Calu3 (cell line): ENCODE data around the gene NT5DC4. TPM values are rescaled to one million over a fixed set of nuclear protein-coding genes. Genes with fewer than 3 reads are reported as not detected.

Experiments used
- BruUV-seq: library from RNA; stranded (reverse); fragments of 400-500 nt; replicated peaks from 2 replicates; lab custom pipeline; 2021; lab: Mats Ljungman, UMichigan
- CTCF ChIA-PET: fragments of 300-600 bp; sonication (Branson Sonifier 250); formaldehyde crosslinking; loops from one replicate; lab custom pipeline; 2022; ENCODE audit warnings: antibody characterized with exemption; lab: Charles Lee
- DNase-seq: peaks from one replicate; pipeline ENCODE4 v3.0.0; 2022
- H3K27ac Mint-ChIP-seq: one replicate; pipeline ENCODE4 v1.8.0; 2022; ENCODE audit warnings: mixed read lengths; ENCODE audit not compliant: unreplicated experiment
- H3K27me3 Mint-ChIP-seq: one replicate; pipeline ENCODE4 v1.8.0; 2022; ENCODE audit warnings: mixed read lengths; ENCODE audit not compliant: unreplicated experiment
- H3K36me3 Mint-ChIP-seq: one replicate; pipeline ENCODE4 v1.8.0; 2022; ENCODE audit warnings: mild to moderate bottlenecking, moderate library complexity, mixed read lengths; ENCODE audit not compliant: insufficient read depth, unreplicated experiment
- H3K4me1 Mint-ChIP-seq: one replicate; pipeline ENCODE4 v1.8.0; 2022; ENCODE audit warnings: mild to moderate bottlenecking, low read depth, mixed read lengths; ENCODE audit not compliant: unreplicated experiment
- H3K4me3 Mint-ChIP-seq: one replicate; pipeline ENCODE4 v1.8.0; 2022; ENCODE audit warnings: mild to moderate bottlenecking, low read depth, moderate library complexity, mixed read lengths; ENCODE audit not compliant: unreplicated experiment
- H3K9me3 Mint-ChIP-seq: one replicate; pipeline ENCODE4 v1.8.0; 2022; ENCODE audit warnings: low read depth, mixed read lengths; ENCODE audit not compliant: unreplicated experiment
- intact Hi-C: fragments of 100-400 bp; cut with micrococcal nuclease; formaldehyde crosslinking; loops from one replicate; pipeline ENCODE4 v1.10.0; 2022; ENCODE audit not compliant: unreplicated experiment
- total RNA-seq: library from RNA; stranded (reverse); gene quantifications from 2 replicates; pipeline ENCODE4 v1.2.3, GENCODE V29; 2022
- TF ChIP-seq, protein P1 (sequence below): fragments of 200-600 bp; IDR thresholded peaks from one replicate; pipeline ENCODE4 v1.8.0; 2022; ENCODE audit warnings: antibody characterized with exemption; ENCODE audit not compliant: unreplicated experiment

The NT5DC4 gene
- total RNA-seq, 1 experiment from 2014 or later: 10.1 TPM

DNA sequence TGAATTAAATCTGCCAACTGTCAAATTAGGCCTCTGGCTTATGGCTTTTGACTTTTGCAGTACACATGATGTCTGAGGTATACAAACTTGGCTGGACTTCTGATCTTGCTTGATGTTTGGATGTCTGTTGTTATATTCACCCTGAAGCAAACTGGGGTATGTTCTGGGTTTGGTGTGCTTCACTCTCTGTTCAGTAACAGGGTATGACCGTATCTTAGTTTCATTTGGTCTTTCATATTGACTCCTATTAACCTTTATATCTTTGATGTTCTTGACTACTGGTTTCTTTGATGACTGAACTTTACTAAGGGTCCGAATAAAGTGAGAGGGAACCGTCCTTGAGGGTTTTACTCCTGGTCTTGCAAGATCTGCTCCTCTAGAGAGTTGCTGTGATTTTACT lies 35.4 kb downstream of the NT5DC4 start:
- Mint-ChIP-seq H3K27ac (no peak overlapping the region), H3K4me3 (no peak overlapping the region), H3K27me3 (no peaks in the 10 kb centered on the region), H3K9me3 (no peaks in the 10 kb centered on the region), H3K4me1 (peaks cover 43% of the 10 kb centered on the region), H3K36me3 (peaks cover 39% of the 10 kb centered on the region)
- DNase-seq: no peak
- BruUV-seq: TSS peak; percentile 3
- CTCF ChIA-PET: no interaction called here
- TF ChIP-seq, protein P1, sequence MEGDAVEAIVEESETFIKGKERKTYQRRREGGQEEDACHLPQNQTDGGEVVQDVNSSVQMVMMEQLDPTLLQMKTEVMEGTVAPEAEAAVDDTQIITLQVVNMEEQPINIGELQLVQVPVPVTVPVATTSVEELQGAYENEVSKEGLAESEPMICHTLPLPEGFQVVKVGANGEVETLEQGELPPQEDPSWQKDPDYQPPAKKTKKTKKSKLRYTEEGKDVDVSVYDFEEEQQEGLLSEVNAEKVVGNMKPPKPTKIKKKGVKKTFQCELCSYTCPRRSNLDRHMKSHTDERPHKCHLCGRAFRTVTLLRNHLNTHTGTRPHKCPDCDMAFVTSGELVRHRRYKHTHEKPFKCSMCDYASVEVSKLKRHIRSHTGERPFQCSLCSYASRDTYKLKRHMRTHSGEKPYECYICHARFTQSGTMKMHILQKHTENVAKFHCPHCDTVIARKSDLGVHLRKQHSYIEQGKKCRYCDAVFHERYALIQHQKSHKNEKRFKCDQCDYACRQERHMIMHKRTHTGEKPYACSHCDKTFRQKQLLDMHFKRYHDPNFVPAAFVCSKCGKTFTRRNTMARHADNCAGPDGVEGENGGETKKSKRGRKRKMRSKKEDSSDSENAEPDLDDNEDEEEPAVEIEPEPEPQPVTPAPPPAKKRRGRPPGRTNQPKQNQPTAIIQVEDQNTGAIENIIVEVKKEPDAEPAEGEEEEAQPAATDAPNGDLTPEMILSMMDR: no peak
- intact Hi-C loops: no loop called here

DNA sequence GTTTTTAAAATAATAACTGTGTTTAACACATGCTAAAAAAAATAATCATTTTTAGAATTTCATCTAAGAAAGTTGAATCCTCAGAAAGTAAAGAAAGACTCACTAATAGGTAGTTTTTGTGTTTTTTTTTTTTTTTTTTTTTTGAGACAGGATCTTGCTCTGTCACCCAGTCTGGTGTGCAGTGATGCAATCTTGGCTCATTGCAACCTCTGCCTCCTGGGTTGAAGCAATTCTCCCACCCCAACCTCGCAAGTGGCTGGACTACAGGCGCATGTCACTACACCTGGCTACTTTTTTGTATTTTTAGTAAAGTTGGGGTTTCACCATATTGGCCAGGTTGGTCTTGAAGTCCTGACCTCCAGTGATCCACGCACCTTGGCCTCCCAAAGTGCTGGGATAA lies 36.4 kb downstream of the NT5DC4 start:
- CTCF ChIA-PET: no interaction called here
- H3K4me1 Mint-ChIP-seq: peaks cover 43% of the 10 kb centered on the region
- BruUV-seq: no TSS peak
- no peaks in the 10 kb centered on the region for H3K9me3 Mint-ChIP-seq
- no peak overlapping the region for H3K4me3 Mint-ChIP-seq
- H3K36me3 Mint-ChIP-seq: peaks cover 49% of the 10 kb centered on the region
- TF ChIP-seq, protein P1: no peak
- intact Hi-C loops: no loop called here
- H3K27ac Mint-ChIP-seq: no peak overlapping the region
- no peaks in the 10 kb centered on the region for H3K27me3 Mint-ChIP-seq
- no peak for DNase-seq

DNA sequence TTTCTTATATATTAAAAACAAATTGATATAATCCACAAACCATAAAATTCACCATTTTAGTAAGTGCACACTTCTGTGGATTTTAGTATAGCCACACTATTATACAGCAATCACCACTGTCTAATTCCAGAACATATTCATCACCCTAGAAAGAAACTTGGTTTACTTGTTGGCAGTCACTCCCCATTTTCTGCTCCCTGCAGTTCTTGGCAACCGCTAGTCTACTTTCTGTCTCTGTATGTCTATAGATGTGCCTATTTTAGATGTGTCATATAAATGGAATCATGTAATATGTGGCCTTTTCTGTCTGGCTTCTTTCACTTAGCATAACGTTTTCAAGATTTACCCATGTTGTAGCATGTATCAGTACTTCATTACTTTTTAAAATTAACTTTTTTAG lies 37.9 kb downstream of the NT5DC4 start:
- DNase-seq: no peak
- BruUV-seq: no TSS peak
- Mint-ChIP-seq H3K36me3 (peaks cover 44% of the 10 kb centered on the region), H3K27ac (peak overlapping the region; percentile 50), H3K4me1 (peaks cover 46% of the 10 kb centered on the region), H3K4me3 (no peak overlapping the region), H3K27me3 (no peaks in the 10 kb centered on the region), H3K9me3 (no peaks in the 10 kb centered on the region)
- CTCF ChIA-PET: interaction anchor here (0.5 kb wide), 1 partner anchor 45 kb away, joined by 4 read pairs; no protein-coding TSS in a partner anchor
- TF ChIP-seq, protein P1: no peak
- intact Hi-C loops: no loop called here

DNA sequence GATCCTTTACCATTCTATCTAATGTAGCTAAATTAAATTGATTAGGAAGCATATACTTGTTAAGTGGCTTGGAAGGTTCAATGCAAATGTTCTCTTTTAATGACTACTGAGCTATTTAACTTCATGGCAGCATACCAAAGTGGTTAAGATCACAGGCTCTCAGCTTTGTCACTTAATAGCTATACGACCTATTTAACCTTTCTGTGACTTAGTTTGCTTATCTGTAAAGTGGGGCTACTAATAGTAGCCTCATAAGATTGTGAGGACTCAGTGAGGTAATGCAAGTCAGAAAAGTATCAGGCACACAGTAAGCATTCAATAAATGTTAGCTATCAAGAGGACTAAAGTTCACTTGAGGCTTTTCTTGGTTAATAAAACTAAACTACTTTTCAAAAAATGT lies 39.3 kb downstream of the NT5DC4 start:
- H3K4me1 Mint-ChIP-seq: peaks cover 34% of the 10 kb centered on the region
- no peaks in the 10 kb centered on the region for H3K9me3 Mint-ChIP-seq
- no peak overlapping the region for H3K4me3 Mint-ChIP-seq
- BruUV-seq: no TSS peak
- DNase-seq: no peak
- TF ChIP-seq, protein P1: no peak
- peaks cover 45% of the 10 kb centered on the region for H3K36me3 Mint-ChIP-seq
- intact Hi-C loops: loop anchor here (5.0 kb wide), 1 partner anchor 127 kb away; no protein-coding TSS in a partner anchor
- no peak overlapping the region for H3K27ac Mint-ChIP-seq
- H3K27me3 Mint-ChIP-seq: no peaks in the 10 kb centered on the region
- CTCF ChIA-PET: interaction anchor here (0.5 kb wide), 1 partner anchor 115 kb away, joined by 6 read pairs; no protein-coding TSS in a partner anchor
